ENCODE measurements around the gene EIF4G3. TPM values are rescaled to one million over a fixed set of nuclear protein-coding genes. Genes with fewer than 3 reads are reported as not detected.

The EIF4G3 gene
- total and polyA plus RNA-seq, 2 of the 8 experiments (the other 6 are each of a cell fraction or from before 2014, with no cell fraction given) = 47.5 to 66.6 TPM

DNA sequence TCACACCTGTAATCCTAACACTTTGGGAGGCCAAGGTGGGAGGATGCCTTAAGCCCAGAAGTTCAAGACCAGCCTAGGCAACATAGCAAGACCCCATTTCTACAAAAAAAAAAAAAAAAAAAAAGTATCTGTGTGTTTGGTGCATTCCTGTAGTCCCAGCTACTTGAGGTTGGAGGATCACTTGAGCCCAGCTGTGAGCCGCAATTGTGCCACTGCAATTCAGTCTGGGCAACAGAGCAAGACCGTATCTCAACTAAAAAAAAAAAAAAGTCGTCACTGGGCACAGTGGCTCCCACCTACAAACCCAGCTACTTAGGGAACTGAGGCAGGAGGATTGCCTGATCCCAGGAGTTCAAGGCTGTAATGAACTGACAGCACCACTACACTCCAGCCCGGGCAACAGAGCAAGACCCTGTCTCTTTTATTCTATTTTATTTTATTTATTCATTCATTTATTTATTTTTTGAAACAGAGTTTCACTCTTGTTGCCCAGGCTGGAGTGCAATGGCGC lies 8.6 kb upstream of the EIF4G3 start:
- no peaks in the 10 kb centered on the region for H3K79me1 ChIP-seq (ENCODE audit: low read depth, low read length)
- no peaks in the 10 kb centered on the region for H3K4me1 ChIP-seq (replicated peaks in 1 of 4; ENCODE audit: control insufficient read depth in 3 of 4, insufficient read depth in 4 of 4, low read length in 3 of 4)
- H2BK12ac ChIP-seq (ENCODE audit: low read depth, low read length) = no peak overlapping the region
- no peak overlapping the region for H4K91ac ChIP-seq (replicated peaks; ENCODE audit: insufficient read length, low read length)
- H3K23ac ChIP-seq (ENCODE audit: insufficient read length) = no peak overlapping the region
- H3K27me3 ChIP-seq (replicated peaks in 1 of 4; ENCODE audit: control insufficient read depth in 3 of 4, extremely low read depth in 1 of 4, insufficient read depth in 3 of 4, low read length in 3 of 4) = peaks cover 37 to 69% (median 62%) of the 10 kb centered on the region in 4 experiments
- no peak overlapping the region for H3K4ac ChIP-seq (replicated peaks; ENCODE audit: insufficient read length, low read depth, low read length)
- no peak overlapping the region for H2BK15ac ChIP-seq (ENCODE audit: low read length)
- no peak overlapping the region for H3K56ac ChIP-seq (replicated peaks; ENCODE audit: insufficient read length, low read depth, low read length)
- no peak overlapping the region for H3K4me3 ChIP-seq (ENCODE audit: extremely low read depth in 1 of 4, insufficient read depth in 2 of 4, low read depth in 3 of 4, low read length in 4 of 4)
- POLR2A ChIA-PET (ENCODE audit: partially characterized antibody) = no interaction called here
- H4K8ac ChIP-seq (ENCODE audit: extremely low read depth, insufficient read depth, low read length) = no peak overlapping the region
- WGBS, 2 experiments (ENCODE audit: extremely low coverage in 1 of 2, insufficient coverage in 1 of 2, insufficient read length in 1 of 2, insufficient replicate concordance in 2 of 2, low coverage in 1 of 2, low lambda C conversion rate in 2 of 2, missing lambda C conversion rate in 1 of 2) = 87% methylated on average over 5 of the region's 5 CpGs; no CpG with 5 or more reads in 1 of the 2 experiments
- H3K27ac ChIP-seq (ENCODE audit: low read depth, low read length) = no peak overlapping the region
- TF ChIP-seq TAF1 (IDR thresholded peaks at IDR 0.05; ENCODE audit: low read depth, low read length) = no peak
- H4K20me1 ChIP-seq (replicated peaks in 1 of 2; ENCODE audit: control insufficient read depth in 1 of 2, insufficient read depth in 2 of 2, low read length in 2 of 2) = peaks cover 2 to 8% of the 10 kb centered on the region in 2 experiments
- no peaks in the 10 kb centered on the region for H3K36me3 ChIP-seq (ENCODE audit: control insufficient read depth in 2 of 4, insufficient read depth in 4 of 4, low read length in 3 of 4)
- DNase-seq (ENCODE audit: low read depth in 1 of 2, low spot score in 2 of 2) (no peak), FAIRE-seq (no peak)
- no peak overlapping the region for H4K5ac ChIP-seq (ENCODE audit: insufficient read length, low read depth, low read length)
- no peak overlapping the region for H2AK5ac ChIP-seq (ENCODE audit: low read depth, low read length)
- H3K23me2 ChIP-seq (ENCODE audit: low read depth, low read length) = no peaks in the 10 kb centered on the region
- no peak overlapping the region for H2BK5ac ChIP-seq (ENCODE audit: low read depth, low read length)
- no peak overlapping the region for H2AFZ ChIP-seq (ENCODE audit: low read length)
- H3K9ac ChIP-seq (replicated peaks in 1 of 4; ENCODE audit: extremely low read depth in 1 of 4, low read depth in 3 of 4, low read length in 3 of 4) = no peak overlapping the region
- no peak overlapping the region for H3K4me2 ChIP-seq (ENCODE audit: insufficient read depth in 1 of 2, low read depth in 2 of 2, low read length in 2 of 2)
- no peaks in the 10 kb centered on the region for H3K79me2 ChIP-seq (ENCODE audit: control insufficient read depth in 1 of 2, insufficient read depth in 2 of 2, low read length in 2 of 2)
- no peak overlapping the region for H2BK20ac ChIP-seq (ENCODE audit: low read length)
- no peaks in the 10 kb centered on the region for H3K9me3 ChIP-seq (ENCODE audit: insufficient read depth in 2 of 2, low read depth in 1 of 2, low read length in 1 of 2)
- H3K18ac ChIP-seq (ENCODE audit: extremely low read depth, low read length) = no peak overlapping the region
- H3K14ac ChIP-seq (ENCODE audit: insufficient read length) = no peak overlapping the region
- CTCF ChIA-PET (ENCODE audit: partially characterized antibody) = interaction anchor here (4.6 to 6.3 kb wide), 2 partner anchors 10 to 32 kb away, joined by 15 to 35 read pairs; no protein-coding TSS in a partner anchor
- no peak overlapping the region for H2BK120ac ChIP-seq (replicated peaks; ENCODE audit: low read depth, low read length)
